22Rv1 (cell line): ENCODE measurements around the gene FRMD3.

Source experiments
- ZFX ChIP-seq: fragments of 450-650 bp; IDR thresholded peaks from 2 replicates; pipeline ENCODE4 v1.6.1; 2017; ENCODE audit warnings: antibody characterized with exemption, borderline replicate concordance
- TF ChIP-seq, protein P1 (sequence below): fragments of 450-650 bp; IDR thresholded peaks from 2 replicates; pipeline ENCODE4 v1.5.1; 2017; ENCODE audit warnings: mild to moderate bottlenecking

DNA sequence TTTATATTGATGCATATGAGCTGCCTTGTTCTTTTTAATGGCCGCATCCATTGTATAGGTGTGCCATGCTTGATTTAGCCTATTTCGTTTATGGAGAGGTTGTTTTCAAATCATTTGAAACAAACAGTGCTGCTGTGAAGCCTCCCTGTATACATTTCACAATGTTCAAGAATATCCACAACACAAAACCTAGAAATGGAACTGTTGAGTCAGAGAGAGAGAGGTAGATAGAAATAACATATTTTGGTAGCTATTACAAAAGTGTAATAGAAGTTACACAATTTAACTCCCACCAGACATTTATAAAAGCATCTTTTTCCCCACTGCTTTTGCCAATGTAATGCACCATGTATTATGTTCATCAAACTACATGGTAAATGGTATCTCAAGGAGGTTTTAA lies 82.0 kb downstream of the FRMD3 start:
- TF ChIP-seq, protein P1, sequence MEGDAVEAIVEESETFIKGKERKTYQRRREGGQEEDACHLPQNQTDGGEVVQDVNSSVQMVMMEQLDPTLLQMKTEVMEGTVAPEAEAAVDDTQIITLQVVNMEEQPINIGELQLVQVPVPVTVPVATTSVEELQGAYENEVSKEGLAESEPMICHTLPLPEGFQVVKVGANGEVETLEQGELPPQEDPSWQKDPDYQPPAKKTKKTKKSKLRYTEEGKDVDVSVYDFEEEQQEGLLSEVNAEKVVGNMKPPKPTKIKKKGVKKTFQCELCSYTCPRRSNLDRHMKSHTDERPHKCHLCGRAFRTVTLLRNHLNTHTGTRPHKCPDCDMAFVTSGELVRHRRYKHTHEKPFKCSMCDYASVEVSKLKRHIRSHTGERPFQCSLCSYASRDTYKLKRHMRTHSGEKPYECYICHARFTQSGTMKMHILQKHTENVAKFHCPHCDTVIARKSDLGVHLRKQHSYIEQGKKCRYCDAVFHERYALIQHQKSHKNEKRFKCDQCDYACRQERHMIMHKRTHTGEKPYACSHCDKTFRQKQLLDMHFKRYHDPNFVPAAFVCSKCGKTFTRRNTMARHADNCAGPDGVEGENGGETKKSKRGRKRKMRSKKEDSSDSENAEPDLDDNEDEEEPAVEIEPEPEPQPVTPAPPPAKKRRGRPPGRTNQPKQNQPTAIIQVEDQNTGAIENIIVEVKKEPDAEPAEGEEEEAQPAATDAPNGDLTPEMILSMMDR: no peak
- no peak for TF ChIP-seq ZFX
